Nephron (organoid): ENCODE results near the gene HPCAL1.

Source experiments
- H3K27ac Mint-ChIP-seq, 3 experiments: 2 replicates each; pipeline ENCODE4 v1.8.0; 2020; ENCODE audit warnings: mixed read lengths in 3 of 3, mild to moderate bottlenecking in 2 of 3, moderate library complexity in 1 of 3
- H3K27me3 Mint-ChIP-seq: 2 replicates; pipeline ENCODE4 v1.8.0; 2021; ENCODE audit warnings: low read depth, mild to moderate bottlenecking, moderate library complexity, mixed read lengths
- H3K36me3 Mint-ChIP-seq: 2 replicates; pipeline ENCODE4 v1.8.0; 2020; ENCODE audit warnings: low read depth, mixed read lengths
- H3K4me1 Mint-ChIP-seq: 2 replicates; pipeline ENCODE4 v1.8.0; 2020; ENCODE audit warnings: mixed read lengths
- H3K4me3 Mint-ChIP-seq, 3 experiments: 2 replicates each; pipeline ENCODE4 v1.8.0; 2020; ENCODE audit warnings: mild to moderate bottlenecking in 3 of 3, mixed read lengths in 3 of 3, moderate library complexity in 2 of 3
- H3K9me3 Mint-ChIP-seq: 2 replicates; pipeline ENCODE4 v1.8.0; 2020; ENCODE audit warnings: mixed read lengths
- CTCF ChIP-seq, 3 experiments: fragments of 200-600 bp; sonication (generic); IDR thresholded peaks; one replicate each; pipeline ENCODE4 v1.5.0; 2021; ENCODE audit warnings: antibody characterized with exemption in 3 of 3; ENCODE audit not compliant: unreplicated experiment in 3 of 3

The HPCAL1 gene

DNA sequence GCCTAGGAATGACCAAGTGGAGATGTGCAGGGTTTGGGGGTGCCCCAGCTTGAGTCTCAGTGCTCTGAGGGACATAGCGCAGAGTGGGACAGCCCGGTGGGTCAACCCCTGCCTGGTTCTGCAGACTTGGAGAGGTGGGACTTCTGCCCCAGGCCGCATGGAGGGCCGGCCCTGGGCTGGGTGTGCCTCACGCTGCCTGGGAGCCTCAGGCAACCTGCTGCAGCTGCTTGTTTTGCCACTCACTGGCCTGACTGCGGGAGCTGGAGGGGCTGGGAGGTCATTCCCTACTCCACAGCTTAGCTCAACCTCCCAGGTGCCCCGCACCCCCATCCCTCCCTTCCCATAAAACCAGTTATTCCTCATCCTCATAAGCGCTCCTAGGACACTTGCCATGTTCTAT lies 112.3 kb downstream of the HPCAL1 start:
- H3K27me3 Mint-ChIP-seq = peaks cover 9% of the 10 kb centered on the region
- H3K4me3 Mint-ChIP-seq = no peak overlapping the region
- H3K4me1 Mint-ChIP-seq = peaks cover 28% of the 10 kb centered on the region
- H3K9me3 Mint-ChIP-seq = no peaks in the 10 kb centered on the region
- H3K36me3 Mint-ChIP-seq = no peaks in the 10 kb centered on the region
- no peak overlapping the region for H3K27ac Mint-ChIP-seq
- TF ChIP-seq CTCF (IDR thresholded peaks at IDR 0.05; ENCODE audit: unreplicated experiment in 3 of 3) = no peak

GRCh38 chr2:10415640-10416039 lies 112.9 kb downstream of the HPCAL1 start:
- no peak overlapping the region for H3K4me3 Mint-ChIP-seq
- peaks cover 8% of the 10 kb centered on the region for H3K27me3 Mint-ChIP-seq
- no peaks in the 10 kb centered on the region for H3K36me3 Mint-ChIP-seq
- H3K27ac Mint-ChIP-seq = no peak overlapping the region
- no peak for TF ChIP-seq CTCF (IDR thresholded peaks at IDR 0.05; ENCODE audit: unreplicated experiment in 3 of 3)
- no peaks in the 10 kb centered on the region for H3K9me3 Mint-ChIP-seq
- peaks cover 22% of the 10 kb centered on the region for H3K4me1 Mint-ChIP-seq

GRCh38 chr2:10417551-10418335 lies 115.0 kb downstream of the HPCAL1 start:
- Mint-ChIP-seq H3K36me3 (no peaks in the 10 kb centered on the region), H3K27me3 (peaks cover 8% of the 10 kb centered on the region), H3K9me3 (no peaks in the 10 kb centered on the region), H3K27ac (peak overlapping the region in 1 of 3 experiments; percentile 26), H3K4me1 (peaks cover 11% of the 10 kb centered on the region), H3K4me3 (no peak overlapping the region)
- no peak for TF ChIP-seq CTCF (IDR thresholded peaks at IDR 0.05; ENCODE audit: unreplicated experiment in 3 of 3)

DNA sequence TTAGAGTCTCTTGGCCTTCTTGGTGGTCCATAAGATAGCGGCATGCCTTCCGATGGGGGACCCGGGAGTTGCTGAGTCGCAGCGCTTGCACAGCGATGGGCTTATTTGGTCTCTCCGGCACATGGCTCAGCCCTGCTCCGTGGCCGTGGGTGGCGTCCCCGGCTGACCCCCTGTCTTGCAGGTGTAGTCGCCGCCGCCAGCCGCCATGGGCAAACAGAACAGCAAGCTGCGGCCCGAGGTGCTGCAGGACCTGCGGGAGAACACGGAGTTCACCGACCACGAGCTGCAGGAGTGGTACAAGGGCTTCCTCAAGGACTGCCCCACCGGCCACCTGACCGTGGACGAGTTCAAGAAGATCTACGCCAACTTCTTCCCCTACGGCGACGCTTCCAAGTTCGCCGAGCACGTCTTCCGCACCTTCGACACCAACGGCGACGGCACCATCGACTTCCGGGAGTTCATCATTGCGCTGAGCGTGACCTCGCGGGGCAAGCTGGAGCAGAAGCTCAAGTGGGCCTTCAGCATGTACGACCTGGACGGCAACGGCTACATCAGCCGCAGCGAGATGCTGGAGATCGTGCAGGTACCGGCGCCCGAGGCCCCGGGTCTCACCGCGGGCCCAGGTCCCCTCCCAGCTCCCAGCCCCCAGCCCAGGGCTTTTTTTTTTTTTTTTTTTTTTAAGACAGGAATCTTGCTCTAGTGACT lies 117.0 kb downstream of the HPCAL1 start:
- H3K27ac Mint-ChIP-seq = no peak overlapping the region

GRCh38 chr2:10422251-10422650 lies 119.5 kb downstream of the HPCAL1 start:
- H3K36me3 Mint-ChIP-seq = no peaks in the 10 kb centered on the region
- peaks cover 12% of the 10 kb centered on the region for H3K27me3 Mint-ChIP-seq
- H3K4me3 Mint-ChIP-seq = no peak overlapping the region
- TF ChIP-seq CTCF (IDR thresholded peaks at IDR 0.05; ENCODE audit: unreplicated experiment in 3 of 3) = no peak
- peaks cover 9% of the 10 kb centered on the region for H3K4me1 Mint-ChIP-seq
- no peaks in the 10 kb centered on the region for H3K9me3 Mint-ChIP-seq
- H3K27ac Mint-ChIP-seq = no peak overlapping the region

More for the DNA sequence above, 117.0 kb downstream of the HPCAL1 start:
- Mint-ChIP-seq H3K9me3 (no peaks in the 10 kb centered on the region), H3K36me3 (no peaks in the 10 kb centered on the region), H3K4me3 (no peak overlapping the region), H3K27me3 (peaks cover 11% of the 10 kb centered on the region), H3K4me1 (peaks cover under 1% of the 10 kb centered on the region)
- no peak for TF ChIP-seq CTCF (IDR thresholded peaks at IDR 0.05; ENCODE audit: unreplicated experiment in 3 of 3)
